Activated CD4-positive, alpha-beta T cell treated with anti-CD3 and anti-CD28 coated beads, Interleukin-2, amount 10 ng/mL, durations not matched to agents 7 days and 5 days (primary cell): ENCODE data around the gene PFDN2. TPM values are rescaled to one million over a fixed set of nuclear protein-coding genes. Genes with fewer than 3 reads are reported as not detected.

ENCODE experiments used
- CTCF ChIA-PET: fragments of 350-600 bp; sonication (Branson Sonifier 250); formaldehyde crosslinking; loops from one replicate; lab custom pipeline; 2021; ENCODE audit warnings: antibody characterized with exemption; lab: Charles Lee
- POLR2A ChIA-PET: fragments of 350-600 bp; sonication (Branson Sonifier 250); formaldehyde crosslinking; loops from one replicate; lab custom pipeline; 2021; ENCODE audit warnings: antibody characterized with exemption; lab: Charles Lee
- DNase-seq: peaks from one replicate; pipeline ENCODE4 v3.0.0-alpha.2; 2020
- H3K27ac Mint-ChIP-seq: one replicate; pipeline ENCODE4 v1.8.0; 2021; ENCODE audit warnings: mild to moderate bottlenecking, moderate library complexity, mixed read lengths
- H3K27me3 Mint-ChIP-seq: one replicate; pipeline ENCODE4 v1.8.0; 2021; ENCODE audit warnings: mixed read lengths
- H3K36me3 Mint-ChIP-seq: one replicate; pipeline ENCODE4 v1.8.0; 2021; ENCODE audit warnings: low read depth, mixed read lengths
- H3K4me1 Mint-ChIP-seq: one replicate; pipeline ENCODE4 v1.8.0; 2021; ENCODE audit warnings: mixed read lengths
- H3K4me3 Mint-ChIP-seq: one replicate; pipeline ENCODE4 v1.8.0; 2021; ENCODE audit warnings: mild to moderate bottlenecking, moderate library complexity, mixed read lengths
- H3K9me3 Mint-ChIP-seq: one replicate; pipeline ENCODE4 v1.8.0; 2021; ENCODE audit warnings: mixed read lengths
- total RNA-seq, 2 experiments: library from RNA; stranded (reverse); gene quantifications; one replicate each; pipeline ENCODE4 v1.2.3, GENCODE V29; 2021

The PFDN2 gene
- total RNA-seq, 2 experiments from 2014 or later = 46.0 to 56.0 TPM

GRCh38 chr1:161083748-161084596 is 33.9 kb downstream of the PFDN2 start:
- Mint-ChIP-seq H3K4me3 (no peak overlapping the region), H3K9me3 (no peaks in the 10 kb centered on the region), H3K27me3 (no peaks in the 10 kb centered on the region), H3K27ac (no peak overlapping the region), H3K36me3 (no peaks in the 10 kb centered on the region), H3K4me1 (no peaks in the 10 kb centered on the region)
- ChIA-PET CTCF (interaction anchor here (1.2 to 9.5 kb wide), 4 partner anchors 9 to 35 kb away, joined by 3 to 88 read pairs (median 32); partner anchors contain the start of genes ARHGAP30 and KLHDC9), POLR2A (no interaction called here)
- no peak for DNase-seq

GRCh38 chr1:161082996-161083747 is 34.7 kb downstream of the PFDN2 start:
- DNase-seq = no peak
- ChIA-PET POLR2A (no interaction called here), CTCF (interaction anchor here (2.0 to 9.5 kb wide), 3 partner anchors 10 to 14 kb away, joined by 6 to 88 read pairs (median 58); partner anchors contain the start of genes ARHGAP30 and KLHDC9)
- H3K36me3 Mint-ChIP-seq = no peaks in the 10 kb centered on the region
- no peaks in the 10 kb centered on the region for H3K9me3 Mint-ChIP-seq
- no peak overlapping the region for H3K27ac Mint-ChIP-seq
- no peak overlapping the region for H3K4me3 Mint-ChIP-seq
- no peaks in the 10 kb centered on the region for H3K27me3 Mint-ChIP-seq
- no peaks in the 10 kb centered on the region for H3K4me1 Mint-ChIP-seq

GRCh38 chr1:161082483-161082882 is 35.4 kb downstream of the PFDN2 start:
- POLR2A ChIA-PET = no interaction called here
- no peaks in the 10 kb centered on the region for H3K4me1 Mint-ChIP-seq
- H3K4me3 Mint-ChIP-seq = no peak overlapping the region
- no peaks in the 10 kb centered on the region for H3K9me3 Mint-ChIP-seq
- no peak overlapping the region for H3K27ac Mint-ChIP-seq
- CTCF ChIA-PET = interaction anchor here (9.5 kb wide), 1 partner anchor 9 kb away, joined by 88 read pairs; the partner anchor contains the start of gene ARHGAP30
- H3K36me3 Mint-ChIP-seq = no peaks in the 10 kb centered on the region
- no peaks in the 10 kb centered on the region for H3K27me3 Mint-ChIP-seq
- DNase-seq = no peak

GRCh38 chr1:161081519-161081918 is 36.3 kb downstream of the PFDN2 start:
- H3K36me3 Mint-ChIP-seq = no peaks in the 10 kb centered on the region
- CTCF ChIA-PET = interaction anchor here (9.5 kb wide), 1 partner anchor 8 kb away, joined by 88 read pairs; the partner anchor contains the start of gene ARHGAP30
- H3K27me3 Mint-ChIP-seq = no peaks in the 10 kb centered on the region
- no peak for DNase-seq
- POLR2A ChIA-PET = no interaction called here
- no peaks in the 10 kb centered on the region for H3K9me3 Mint-ChIP-seq
- H3K27ac Mint-ChIP-seq = no peak overlapping the region
- H3K4me1 Mint-ChIP-seq = peaks cover 2% of the 10 kb centered on the region
- no peak overlapping the region for H3K4me3 Mint-ChIP-seq

GRCh38 chr1:161080441-161081405 is 37.1 kb downstream of the PFDN2 start:
- H3K27ac Mint-ChIP-seq = no peak overlapping the region
- ChIA-PET POLR2A (no interaction called here), CTCF (interaction anchor here (1.1 to 9.5 kb wide), 4 partner anchors 8 to 19 kb away, joined by 3 to 88 read pairs (median 4); partner anchors contain the start of gene ARHGAP30)
- no peaks in the 10 kb centered on the region for H3K9me3 Mint-ChIP-seq
- no peaks in the 10 kb centered on the region for H3K36me3 Mint-ChIP-seq
- H3K4me1 Mint-ChIP-seq = peaks cover 3% of the 10 kb centered on the region
- no peak overlapping the region for H3K4me3 Mint-ChIP-seq
- no peak for DNase-seq
- no peaks in the 10 kb centered on the region for H3K27me3 Mint-ChIP-seq

GRCh38 chr1:161079436-161080110 is 38.3 kb downstream of the PFDN2 start:
- DNase-seq = no peak
- ChIA-PET CTCF (interaction anchor here (1.1 to 13.5 kb wide), 7 partner anchors 10 to 34 kb away, joined by 3 to 185 read pairs (median 4); partner anchors contain the start of genes ARHGAP30, KLHDC9 and USF1), POLR2A (interaction anchor here (0.6 kb wide), 1 partner anchor 367 kb away, joined by 3 read pairs; no protein-coding TSS in a partner anchor)

GRCh38 chr1:161077426-161077825 is 40.4 kb downstream of the PFDN2 start:
- CTCF ChIA-PET = interaction anchor here (0.7 to 13.5 kb wide), 3 partner anchors 7 to 20 kb away, joined by 3 to 185 read pairs (median 88); partner anchors contain the start of genes KLHDC9 and NECTIN4
- peaks cover 16% of the 10 kb centered on the region for H3K4me1 Mint-ChIP-seq
- H3K36me3 Mint-ChIP-seq = no peaks in the 10 kb centered on the region
- POLR2A ChIA-PET = no interaction called here
- no peak overlapping the region for H3K4me3 Mint-ChIP-seq
- H3K9me3 Mint-ChIP-seq = no peaks in the 10 kb centered on the region
- no peaks in the 10 kb centered on the region for H3K27me3 Mint-ChIP-seq
- no peak overlapping the region for H3K27ac Mint-ChIP-seq
- no peak for DNase-seq

More at GRCh38 chr1:161079436-161080110, 38.3 kb downstream of the PFDN2 start:
- H3K4me3 Mint-ChIP-seq = no peak overlapping the region
- no peaks in the 10 kb centered on the region for H3K27me3 Mint-ChIP-seq
- no peaks in the 10 kb centered on the region for H3K9me3 Mint-ChIP-seq
- peaks cover 7% of the 10 kb centered on the region for H3K4me1 Mint-ChIP-seq
- no peak overlapping the region for H3K27ac Mint-ChIP-seq
- H3K36me3 Mint-ChIP-seq = no peaks in the 10 kb centered on the region

- Mint-ChIP-seq H3K9me3 (no peaks in the 10 kb centered on the region), H3K36me3 (no peaks in the 10 kb centered on the region), H3K4me1 (peaks cover 24% of the 10 kb centered on the region), H3K4me3 (no peak overlapping the region), H3K27ac (no peak overlapping the region), H3K27me3 (no peaks in the 10 kb centered on the region)
- ChIA-PET POLR2A (no interaction called here), CTCF (interaction anchor here (1.2 to 13.5 kb wide), 3 partner anchors 8 to 31 kb away, joined by 3 to 185 read pairs (median 88); partner anchors contain the start of genes KLHDC9, NECTIN4 and USF1)
- DNase-seq = no peak
These were observed 41.4 kb downstream of the PFDN2 start for GRCh38 chr1:161076410-161076809.

- ChIA-PET POLR2A (no interaction called here), CTCF (interaction anchor here (0.6 to 13.5 kb wide), 3 partner anchors 10 to 30 kb away, joined by 4 to 185 read pairs (median 88); partner anchors contain the start of genes KLHDC9 and NECTIN4)
- no peak for DNase-seq
These were observed 43.0 kb downstream of the PFDN2 start for GRCh38 chr1:161074676-161075368.

GRCh38 chr1:161073474-161074121 is 44.2 kb downstream of the PFDN2 start:
- no peak for DNase-seq
- CTCF ChIA-PET = interaction anchor here (0.6 to 13.5 kb wide), 5 partner anchors 9 to 92 kb away, joined by 3 to 185 read pairs (median 3); partner anchors contain the start of genes KLHDC9 and NECTIN4

More at GRCh38 chr1:161074676-161075368, 43.0 kb downstream of the PFDN2 start:
- H3K4me1 Mint-ChIP-seq = peaks cover 39% of the 10 kb centered on the region
- H3K9me3 Mint-ChIP-seq = no peaks in the 10 kb centered on the region
- no peaks in the 10 kb centered on the region for H3K36me3 Mint-ChIP-seq
- H3K27me3 Mint-ChIP-seq = no peaks in the 10 kb centered on the region
- H3K4me3 Mint-ChIP-seq = no peak overlapping the region
- no peak overlapping the region for H3K27ac Mint-ChIP-seq

More at GRCh38 chr1:161073474-161074121, 44.2 kb downstream of the PFDN2 start:
- H3K27me3 Mint-ChIP-seq = no peaks in the 10 kb centered on the region
- peak overlapping the region; percentile 38 for H3K27ac Mint-ChIP-seq
- H3K9me3 Mint-ChIP-seq = no peaks in the 10 kb centered on the region
- H3K36me3 Mint-ChIP-seq = peaks cover 11% of the 10 kb centered on the region
- no peak overlapping the region for H3K4me3 Mint-ChIP-seq
- POLR2A ChIA-PET = no interaction called here
- peaks cover 39% of the 10 kb centered on the region for H3K4me1 Mint-ChIP-seq
